ENCODE results near the gene ATP10A. TPM values are rescaled to one million over a fixed set of nuclear protein-coding genes. Genes with fewer than 3 reads are reported as not detected.

Gene ATP10A
- total RNA-seq, 1 donor from 2014 or later: 0.22 TPM

DNA sequence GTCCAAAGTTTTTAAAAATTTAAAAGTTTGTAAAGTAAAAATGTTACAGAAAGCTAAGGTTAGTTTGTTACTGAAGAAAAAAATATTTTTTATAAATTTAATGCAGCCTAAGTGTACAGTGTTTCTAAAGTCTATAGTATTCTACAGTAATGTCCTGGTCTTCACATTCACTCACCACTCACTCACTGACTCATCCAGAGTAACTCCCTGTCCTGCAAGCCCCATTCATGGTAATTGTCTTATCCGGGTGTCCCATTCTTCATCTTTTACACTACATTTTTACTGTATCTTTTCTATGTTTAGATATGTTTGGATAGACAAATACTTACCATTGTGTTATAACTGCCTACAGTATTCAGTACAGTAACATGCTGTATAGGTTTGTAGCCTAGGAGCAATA lies 36.7 kb upstream of the ATP10A start:
- Mint-ChIP-seq H3K4me3 (no peak overlapping the region), H3K27me3 (ENCODE audit: low read depth) (peaks cover 1% of the 10 kb centered on the region), H3K36me3 (no peaks in the 10 kb centered on the region), H3K4me1 (peaks cover 20% of the 10 kb centered on the region), H3K27ac (no peak overlapping the region), H3K9me3 (peaks cover 3% of the 10 kb centered on the region)
- TF ChIP-seq, protein P1, sequence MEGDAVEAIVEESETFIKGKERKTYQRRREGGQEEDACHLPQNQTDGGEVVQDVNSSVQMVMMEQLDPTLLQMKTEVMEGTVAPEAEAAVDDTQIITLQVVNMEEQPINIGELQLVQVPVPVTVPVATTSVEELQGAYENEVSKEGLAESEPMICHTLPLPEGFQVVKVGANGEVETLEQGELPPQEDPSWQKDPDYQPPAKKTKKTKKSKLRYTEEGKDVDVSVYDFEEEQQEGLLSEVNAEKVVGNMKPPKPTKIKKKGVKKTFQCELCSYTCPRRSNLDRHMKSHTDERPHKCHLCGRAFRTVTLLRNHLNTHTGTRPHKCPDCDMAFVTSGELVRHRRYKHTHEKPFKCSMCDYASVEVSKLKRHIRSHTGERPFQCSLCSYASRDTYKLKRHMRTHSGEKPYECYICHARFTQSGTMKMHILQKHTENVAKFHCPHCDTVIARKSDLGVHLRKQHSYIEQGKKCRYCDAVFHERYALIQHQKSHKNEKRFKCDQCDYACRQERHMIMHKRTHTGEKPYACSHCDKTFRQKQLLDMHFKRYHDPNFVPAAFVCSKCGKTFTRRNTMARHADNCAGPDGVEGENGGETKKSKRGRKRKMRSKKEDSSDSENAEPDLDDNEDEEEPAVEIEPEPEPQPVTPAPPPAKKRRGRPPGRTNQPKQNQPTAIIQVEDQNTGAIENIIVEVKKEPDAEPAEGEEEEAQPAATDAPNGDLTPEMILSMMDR (IDR thresholded peaks at IDR 0.05; ENCODE audit: unreplicated experiment): no peak
- no peak for DNase-seq (ENCODE audit: low spot score in 2 of 2, unreplicated experiment in 2 of 2)

DNA sequence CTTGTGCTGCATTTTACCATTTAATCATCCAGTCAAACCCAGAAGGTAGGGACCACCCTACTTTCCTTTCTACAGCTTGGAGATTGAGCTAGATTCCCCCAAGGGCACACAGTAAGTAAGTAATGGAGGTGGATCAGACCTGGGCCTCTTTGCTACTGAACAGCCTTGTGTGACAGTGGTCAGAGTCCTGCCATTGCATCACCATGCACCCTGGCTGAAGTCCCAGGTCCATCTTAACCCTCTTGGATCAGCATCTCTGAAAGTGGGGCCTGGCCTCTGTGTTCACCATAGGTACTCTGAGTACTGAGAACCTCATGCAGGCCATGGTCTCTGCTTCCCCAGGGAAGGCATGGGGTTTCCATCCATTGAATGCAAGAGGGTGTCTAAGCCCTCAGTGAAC lies 34.5 kb upstream of the ATP10A start:
- H3K9me3 Mint-ChIP-seq: peaks cover 3% of the 10 kb centered on the region
- no peaks in the 10 kb centered on the region for H3K36me3 Mint-ChIP-seq
- H3K4me3 Mint-ChIP-seq: no peak overlapping the region
- DNase-seq (ENCODE audit: low spot score in 2 of 2, unreplicated experiment in 2 of 2): no peak
- peaks cover 15% of the 10 kb centered on the region for H3K27me3 Mint-ChIP-seq (ENCODE audit: low read depth)
- no peak overlapping the region for H3K27ac Mint-ChIP-seq
- TF ChIP-seq, protein P1 (IDR thresholded peaks at IDR 0.05; ENCODE audit: unreplicated experiment): no peak
- peaks cover 14% of the 10 kb centered on the region for H3K4me1 Mint-ChIP-seq

DNA sequence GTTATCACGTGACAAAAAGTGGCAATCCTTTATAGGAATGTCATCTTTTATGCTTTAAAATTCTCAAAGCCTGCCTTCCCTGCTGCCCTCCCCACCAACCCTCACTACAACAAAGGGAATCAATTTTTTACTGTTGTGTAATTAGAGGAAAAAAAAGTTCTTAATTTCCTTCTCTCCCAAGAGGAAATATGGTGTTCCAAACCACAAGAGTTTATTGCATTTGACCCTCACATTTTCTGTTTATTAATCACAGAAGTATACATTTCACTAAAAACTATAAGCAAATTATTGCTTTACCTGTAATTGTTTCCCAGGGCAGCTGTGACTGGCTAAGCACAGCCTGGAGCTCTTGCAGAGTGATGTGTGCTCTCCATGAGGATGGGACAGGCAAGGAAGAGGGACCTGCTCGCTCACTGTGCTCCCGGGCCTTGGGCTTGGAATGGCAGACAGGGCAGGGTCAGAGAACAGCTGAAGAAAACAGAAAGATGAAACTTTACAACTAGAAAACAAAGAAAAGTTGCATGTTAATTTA lies 31.3 kb upstream of the ATP10A start:
- Mint-ChIP-seq H3K4me3 (no peak overlapping the region), H3K4me1 (peaks cover 2% of the 10 kb centered on the region), H3K27me3 (ENCODE audit: low read depth) (peaks cover 26% of the 10 kb centered on the region), H3K9me3 (peaks cover 3% of the 10 kb centered on the region), H3K36me3 (no peaks in the 10 kb centered on the region), H3K27ac (no peak overlapping the region)
- TF ChIP-seq, protein P1 (IDR thresholded peaks at IDR 0.05; ENCODE audit: unreplicated experiment): no peak
- no peak for DNase-seq (ENCODE audit: low spot score in 2 of 2, unreplicated experiment in 2 of 2)

DNA sequence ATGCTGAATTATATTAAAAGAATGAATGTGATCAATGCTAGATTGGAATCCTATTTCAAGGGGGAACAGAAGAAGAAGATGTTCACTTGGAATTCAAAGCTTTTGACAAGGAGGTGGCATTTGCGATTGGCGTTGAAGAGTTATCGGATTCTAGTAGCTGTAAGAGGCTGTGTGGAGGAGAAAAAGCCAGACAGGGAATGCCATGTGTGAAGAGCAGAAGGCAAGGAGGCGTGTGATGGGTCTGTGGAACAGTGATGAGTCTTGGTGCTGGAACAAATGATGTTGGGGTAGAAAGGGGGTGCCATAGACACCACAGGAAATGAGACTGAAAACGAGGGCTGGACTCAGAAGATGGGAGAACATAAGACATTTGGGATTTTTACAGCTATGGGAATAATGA lies 30.5 kb upstream of the ATP10A start:
- Mint-ChIP-seq H3K36me3 (no peaks in the 10 kb centered on the region), H3K9me3 (peaks cover 3% of the 10 kb centered on the region), H3K4me1 (peaks cover 2% of the 10 kb centered on the region), H3K4me3 (no peak overlapping the region), H3K27ac (no peak overlapping the region), H3K27me3 (ENCODE audit: low read depth) (peaks cover 26% of the 10 kb centered on the region)
- no peak for DNase-seq (ENCODE audit: low spot score in 2 of 2, unreplicated experiment in 2 of 2)
- TF ChIP-seq, protein P1 (IDR thresholded peaks at IDR 0.05; ENCODE audit: unreplicated experiment): no peak

DNA sequence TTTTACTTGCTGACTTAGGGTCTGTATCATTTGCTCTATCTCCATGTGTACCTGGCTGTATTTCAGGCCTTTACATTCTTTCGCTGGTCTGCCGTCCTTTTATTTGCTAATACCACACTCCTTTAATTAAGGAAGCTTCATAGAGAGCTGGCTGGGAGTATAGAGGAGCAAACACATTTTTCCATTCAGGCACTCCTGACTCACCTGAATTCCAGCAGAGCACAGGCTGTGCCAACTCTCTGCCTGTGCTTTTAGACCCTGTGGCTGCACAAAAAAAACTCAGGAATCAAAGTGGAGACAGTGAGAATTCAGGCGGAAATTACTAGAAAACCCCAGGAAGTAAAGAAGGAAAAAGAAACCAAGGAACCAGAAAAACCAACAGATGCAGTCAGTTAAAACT lies 29.0 kb upstream of the ATP10A start:
- H3K4me1 Mint-ChIP-seq: peaks cover 2% of the 10 kb centered on the region

More for the DNA sequence above, 29.0 kb upstream of the ATP10A start:
- no peak for DNase-seq (ENCODE audit: low spot score in 2 of 2, unreplicated experiment in 2 of 2)
- Mint-ChIP-seq H3K4me3 (no peak overlapping the region), H3K27ac (no peak overlapping the region), H3K9me3 (peaks cover 3% of the 10 kb centered on the region), H3K36me3 (no peaks in the 10 kb centered on the region), H3K27me3 (ENCODE audit: low read depth) (peaks cover 38% of the 10 kb centered on the region)
- TF ChIP-seq, protein P1 (IDR thresholded peaks at IDR 0.05; ENCODE audit: unreplicated experiment): no peak

Measured in mesothelial cell of epicardium (in vitro differentiated cells).